ENCODE measurements around the gene CST6. TPM values are rescaled to one million over a fixed set of nuclear protein-coding genes. Genes with fewer than 3 reads are reported as not detected.

The CST6 gene
- total and polyA plus RNA-seq, 2 of the 13 experiments (the other 11 are each of a cell fraction or from before 2014, with no cell fraction given), result not detected

DNA sequence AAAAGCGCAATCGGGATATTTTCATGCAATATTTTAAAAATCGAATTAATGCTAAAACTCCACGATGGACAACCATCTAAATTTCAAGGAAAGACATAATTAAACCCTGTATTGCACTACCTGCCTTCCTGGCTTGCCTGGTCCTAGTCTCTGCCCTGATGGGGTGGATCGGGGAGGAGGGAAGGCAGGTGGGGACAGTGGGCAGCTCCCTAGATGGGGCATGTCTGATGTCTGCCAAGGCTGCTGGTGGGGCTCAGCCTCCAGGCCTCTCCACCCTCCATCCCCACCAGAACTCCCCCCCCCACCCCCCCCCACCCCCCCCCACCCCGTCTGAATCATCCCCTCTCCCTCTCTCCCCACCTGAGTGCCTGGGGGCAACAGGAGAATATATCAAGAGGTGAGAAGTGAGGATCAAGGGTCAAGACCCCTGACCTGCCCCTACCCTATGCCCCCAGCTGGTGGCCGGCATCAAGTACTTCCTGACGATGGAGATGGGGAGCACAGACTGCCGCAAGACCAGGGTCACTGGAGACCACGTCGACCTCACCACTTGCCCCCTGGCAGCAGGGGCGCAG is 650 bp downstream of the CST6 start:
- Histone ChIP-seq H2AFZ (ENCODE audit: low read length) (no peak overlapping the region), H3K4me2 (ENCODE audit: low read depth, low read length) (no peak overlapping the region), H4K20me1 (ENCODE audit: insufficient read depth, low read length) (no peaks in the 10 kb centered on the region), H3K36me3 (replicated peaks in 1 of 2; ENCODE audit: control insufficient read depth in 1 of 2, insufficient read depth in 2 of 2, low read length in 2 of 2) (no peaks in the 10 kb centered on the region), H3K79me2 (ENCODE audit: insufficient read depth, low read length) (no peaks in the 10 kb centered on the region), H3K9me3 (ENCODE audit: low read length) (no peaks in the 10 kb centered on the region), H3K27me3 (ENCODE audit: control insufficient read depth in 1 of 2, insufficient read depth in 2 of 2, low read length in 2 of 2) (peaks cover 9 to 45% of the 10 kb centered on the region in 2 experiments; a peak in 4 of 5 replicates), H3K4me1 (ENCODE audit: insufficient read depth, low read length) (peaks cover 6% of the 10 kb centered on the region; the same call in 1 of the 2 replicates), H3K9ac (ENCODE audit: insufficient read depth, low read depth, low read length) (no peak overlapping the region), H3K27ac (ENCODE audit: extremely low read length, insufficient read depth, low read length) (no peak overlapping the region), H3K4me3 (replicated peaks in 1 of 3; ENCODE audit: insufficient read depth in 1 of 3, low read depth in 2 of 3, low read length in 3 of 3) (no peak overlapping the region)
- BruUV-seq (replicated peaks), result no TSS peak
- intact Hi-C loops (cut with micrococcal nuclease; ENCODE audit: unreplicated experiment), result no loop called here
- TF ChIP-seq ZFYVE20 (CRISPR knock-in tag; IDR thresholded peaks at IDR 0.05; ENCODE audit: borderline replicate concordance, low read depth), result no peak
- TF ChIP-seq ZNF333 (CRISPR knock-in tag; IDR thresholded peaks at IDR 0.05; ENCODE audit: borderline replicate concordance), result no peak
- no peak for TF ChIP-seq CENPT (CRISPR knock-in tag; IDR thresholded peaks at IDR 0.05; ENCODE audit: low read depth)
- no peak for TF ChIP-seq MEF2D (CRISPR knock-in tag; IDR thresholded peaks at IDR 0.05)
- TF ChIP-seq HNF4A (CRISPR knock-in tag; IDR thresholded peaks at IDR 0.05), result no peak
- no peak for TF ChIP-seq IKZF1 (IDR thresholded peaks at IDR 0.05)
- TF ChIP-seq, protein P1, sequence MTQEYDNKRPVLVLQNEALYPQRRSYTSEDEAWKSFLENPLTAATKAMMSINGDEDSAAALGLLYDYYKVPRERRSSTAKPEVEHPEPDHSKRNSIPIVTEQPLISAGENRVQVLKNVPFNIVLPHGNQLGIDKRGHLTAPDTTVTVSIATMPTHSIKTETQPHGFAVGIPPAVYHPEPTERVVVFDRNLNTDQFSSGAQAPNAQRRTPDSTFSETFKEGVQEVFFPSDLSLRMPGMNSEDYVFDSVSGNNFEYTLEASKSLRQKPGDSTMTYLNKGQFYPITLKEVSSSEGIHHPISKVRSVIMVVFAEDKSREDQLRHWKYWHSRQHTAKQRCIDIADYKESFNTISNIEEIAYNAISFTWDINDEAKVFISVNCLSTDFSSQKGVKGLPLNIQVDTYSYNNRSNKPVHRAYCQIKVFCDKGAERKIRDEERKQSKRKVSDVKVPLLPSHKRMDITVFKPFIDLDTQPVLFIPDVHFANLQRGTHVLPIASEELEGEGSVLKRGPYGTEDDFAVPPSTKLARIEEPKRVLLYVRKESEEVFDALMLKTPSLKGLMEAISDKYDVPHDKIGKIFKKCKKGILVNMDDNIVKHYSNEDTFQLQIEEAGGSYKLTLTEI (CRISPR knock-in tag; conservative IDR thresholded peaks at IDR 0.05), result no peak
- TF ChIP-seq, protein P2, sequence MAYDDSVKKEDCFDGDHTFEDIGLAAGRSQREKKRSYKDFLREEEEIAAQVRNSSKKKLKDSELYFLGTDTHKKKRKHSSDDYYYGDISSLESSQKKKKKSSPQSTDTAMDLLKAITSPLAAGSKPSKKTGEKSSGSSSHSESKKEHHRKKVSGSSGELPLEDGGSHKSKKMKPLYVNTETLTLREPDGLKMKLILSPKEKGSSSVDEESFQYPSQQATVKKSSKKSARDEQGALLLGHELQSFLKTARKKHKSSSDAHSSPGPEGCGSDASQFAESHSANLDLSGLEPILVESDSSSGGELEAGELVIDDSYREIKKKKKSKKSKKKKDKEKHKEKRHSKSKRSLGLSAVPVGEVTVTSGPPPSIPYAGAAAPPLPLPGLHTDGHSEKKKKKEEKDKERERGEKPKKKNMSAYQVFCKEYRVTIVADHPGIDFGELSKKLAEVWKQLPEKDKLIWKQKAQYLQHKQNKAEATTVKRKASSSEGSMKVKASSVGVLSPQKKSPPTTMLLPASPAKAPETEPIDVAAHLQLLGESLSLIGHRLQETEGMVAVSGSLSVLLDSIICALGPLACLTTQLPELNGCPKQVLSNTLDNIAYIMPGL (CRISPR knock-in tag; IDR thresholded peaks at IDR 0.05; ENCODE audit: borderline replicate concordance in 1 of 2, low read depth in 1 of 2), result no peak
- TF ChIP-seq ZFP37 (CRISPR knock-in tag; IDR thresholded peaks at IDR 0.05; ENCODE audit: borderline replicate concordance), result no peak
- TF ChIP-seq, protein P3, sequence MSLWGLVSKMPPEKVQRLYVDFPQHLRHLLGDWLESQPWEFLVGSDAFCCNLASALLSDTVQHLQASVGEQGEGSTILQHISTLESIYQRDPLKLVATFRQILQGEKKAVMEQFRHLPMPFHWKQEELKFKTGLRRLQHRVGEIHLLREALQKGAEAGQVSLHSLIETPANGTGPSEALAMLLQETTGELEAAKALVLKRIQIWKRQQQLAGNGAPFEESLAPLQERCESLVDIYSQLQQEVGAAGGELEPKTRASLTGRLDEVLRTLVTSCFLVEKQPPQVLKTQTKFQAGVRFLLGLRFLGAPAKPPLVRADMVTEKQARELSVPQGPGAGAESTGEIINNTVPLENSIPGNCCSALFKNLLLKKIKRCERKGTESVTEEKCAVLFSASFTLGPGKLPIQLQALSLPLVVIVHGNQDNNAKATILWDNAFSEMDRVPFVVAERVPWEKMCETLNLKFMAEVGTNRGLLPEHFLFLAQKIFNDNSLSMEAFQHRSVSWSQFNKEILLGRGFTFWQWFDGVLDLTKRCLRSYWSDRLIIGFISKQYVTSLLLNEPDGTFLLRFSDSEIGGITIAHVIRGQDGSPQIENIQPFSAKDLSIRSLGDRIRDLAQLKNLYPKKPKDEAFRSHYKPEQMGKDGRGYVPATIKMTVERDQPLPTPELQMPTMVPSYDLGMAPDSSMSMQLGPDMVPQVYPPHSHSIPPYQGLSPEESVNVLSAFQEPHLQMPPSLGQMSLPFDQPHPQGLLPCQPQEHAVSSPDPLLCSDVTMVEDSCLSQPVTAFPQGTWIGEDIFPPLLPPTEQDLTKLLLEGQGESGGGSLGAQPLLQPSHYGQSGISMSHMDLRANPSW (CRISPR knock-in tag; IDR thresholded peaks at IDR 0.05; ENCODE audit: borderline replicate concordance), result no peak
- TF ChIP-seq NFKBIZ (CRISPR knock-in tag; IDR thresholded peaks at IDR 0.05), result no peak
- no peak for TF ChIP-seq SPEN (CRISPR knock-in tag; IDR thresholded peaks at IDR 0.05; ENCODE audit: low read depth)
- no peak for TF ChIP-seq PHB2 (IDR thresholded peaks at IDR 0.05; ENCODE audit: partially characterized antibody)
- TF ChIP-seq, protein P4, sequence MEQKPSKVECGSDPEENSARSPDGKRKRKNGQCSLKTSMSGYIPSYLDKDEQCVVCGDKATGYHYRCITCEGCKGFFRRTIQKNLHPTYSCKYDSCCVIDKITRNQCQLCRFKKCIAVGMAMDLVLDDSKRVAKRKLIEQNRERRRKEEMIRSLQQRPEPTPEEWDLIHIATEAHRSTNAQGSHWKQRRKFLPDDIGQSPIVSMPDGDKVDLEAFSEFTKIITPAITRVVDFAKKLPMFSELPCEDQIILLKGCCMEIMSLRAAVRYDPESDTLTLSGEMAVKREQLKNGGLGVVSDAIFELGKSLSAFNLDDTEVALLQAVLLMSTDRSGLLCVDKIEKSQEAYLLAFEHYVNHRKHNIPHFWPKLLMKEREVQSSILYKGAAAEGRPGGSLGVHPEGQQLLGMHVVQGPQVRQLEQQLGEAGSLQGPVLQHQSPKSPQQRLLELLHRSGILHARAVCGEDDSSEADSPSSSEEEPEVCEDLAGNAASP (CRISPR knock-in tag; IDR thresholded peaks at IDR 0.05; ENCODE audit: borderline replicate concordance), result no peak
- no peak for TF ChIP-seq KAT2B (IDR thresholded peaks at IDR 0.05; ENCODE audit: borderline replicate concordance, low read depth, low read length)
- no peak for TF ChIP-seq ISX (CRISPR knock-in tag; conservative IDR thresholded peaks at IDR 0.05)
- no peak for TF ChIP-seq NFIB (CRISPR knock-in tag; IDR thresholded peaks at IDR 0.05; ENCODE audit: borderline replicate concordance)
- WGBS (ENCODE audit: low lambda C conversion rate), result 52% methylated on average over 6 of the region's 12 CpGs
- in situ Hi-C loops (cut with HindIII; ENCODE audit: extremely low pct_ligation_motif_present, low pct_unique_long_range_greater_than_20kb), result no loop called here
- DNase-seq (ENCODE audit: low spot score) (no peak), ATAC-seq (no peak), FAIRE-seq (no peak)
- POLR2A ChIA-PET, result interaction anchor here (1.2 kb wide), 1 partner anchor 10 kb away, joined by 3 read pairs; the partner anchor contains the start of genes BANF1 and EIF1AD
- CTCF ChIA-PET (ENCODE audit: low intra/inter-chr PET ratio, low total read pairs), result no interaction called here

Data from HepG2 (cell line).